RPMI8226 (cell line): ENCODE results near the gene SPATA6L.

Experiments used
- DNase-seq: peaks from one replicate; pipeline ENCODE4 v3.0.0-alpha.2; 2015

The SPATA6L gene

GRCh38 chr9:4581861-4582565 lies 84.3 kb downstream of the SPATA6L start:
- no peak for DNase-seq

GRCh38 chr9:4581035-4581760 lies 85.1 kb downstream of the SPATA6L start:
- DNase-seq: no peak

- DNase-seq: no peak
These were observed 87.3 kb downstream of the SPATA6L start for GRCh38 chr9:4579001-4579400.

- no peak for DNase-seq
These were observed 89.8 kb downstream of the SPATA6L start for GRCh38 chr9:4576448-4576847.

GRCh38 chr9:4575997-4576396 lies 90.3 kb downstream of the SPATA6L start:
- no peak for DNase-seq

GRCh38 chr9:4574657-4575243 lies 91.5 kb downstream of the SPATA6L start:
- DNase-seq: no peak

GRCh38 chr9:4573634-4574389 lies 92.5 kb downstream of the SPATA6L start:
- no peak for DNase-seq

GRCh38 chr9:4573176-4573575 lies 93.1 kb downstream of the SPATA6L start:
- DNase-seq: no peak

GRCh38 chr9:4572184-4572826 lies 94.0 kb downstream of the SPATA6L start:
- no peak for DNase-seq

GRCh38 chr9:4569101-4569500 lies 97.2 kb downstream of the SPATA6L start:
- no peak for DNase-seq

- DNase-seq: no peak
These were observed 98.7 kb downstream of the SPATA6L start for GRCh38 chr9:4567601-4568000.

- no peak for DNase-seq
These were observed 99.5 kb downstream of the SPATA6L start for GRCh38 chr9:4566806-4567205.

GRCh38 chr9:4563105-4563504 lies 103.2 kb downstream of the SPATA6L start:
- DNase-seq: no peak

- no peak for DNase-seq
These were observed 106.8 kb downstream of the SPATA6L start for GRCh38 chr9:4559261-4560182.

- no peak for DNase-seq
These were observed 107.8 kb downstream of the SPATA6L start for GRCh38 chr9:4558371-4558998.

GRCh38 chr9:4555236-4555635 lies 111.0 kb downstream of the SPATA6L start:
- DNase-seq: peak; percentile 6

GRCh38 chr9:4553951-4554381 lies 112.3 kb downstream of the SPATA6L start:
- no peak for DNase-seq

- no peak for DNase-seq
These were observed 115.3 kb downstream of the SPATA6L start for GRCh38 chr9:4550777-4551484.

- no peak for DNase-seq
These were observed 116.5 kb downstream of the SPATA6L start for GRCh38 chr9:4549751-4550295.
